Endothelial cell of umbilical vein (primary cell): ENCODE data around the gene UPK3A. TPM values are rescaled to one million over a fixed set of nuclear protein-coding genes. Genes with fewer than 3 reads are reported as not detected.

Source experiments
- BruUV-seq: library from RNA; stranded (reverse); fragments of 400-500 nt; replicated peaks from 2 replicates; lab custom pipeline; 2021; lab: Mats Ljungman, UMichigan
- CTCF ChIA-PET: fragments of 300-600, 350-600 bp; sonication (Branson Sonifier 250); formaldehyde crosslinking; loops from one replicate; lab custom pipeline; 2021; ENCODE audit warnings: antibody characterized with exemption, inconsistent platforms; lab: Charles Lee
- POLR2A ChIA-PET: fragments of 300-600, 350-600 bp; sonication (Branson Sonifier 250); formaldehyde crosslinking; loops from one replicate; lab custom pipeline; 2021; ENCODE audit warnings: antibody characterized with exemption, inconsistent platforms; lab: Charles Lee
- DNase-seq: peaks from one replicate; pipeline ENCODE4 v3.0.0-alpha.2; 2011; ENCODE audit warnings: low read depth, low spot score
- FAIRE-seq: peaks from 2 replicates; lab custom pipeline; 2011; peaks lifted over from hg19 to GRCh38; lab: Jason Lieb, UNC
- H2AFZ ChIP-seq: 2 replicates; pipeline ENCODE4 v1.6.0; 2012; ENCODE audit warnings: low read depth, low read length, control low read depth, inconsistent platforms
- H3K27ac ChIP-seq: 2 replicates; pipeline ENCODE4 v1.5.1; 2011; ENCODE audit warnings: low read depth, mild to moderate bottlenecking, control low read depth, low read length, moderate library complexity; ENCODE audit not compliant: insufficient read depth
- H3K27me3 ChIP-seq, 2 experiments: 2 replicates each; pipeline versions ENCODE4 v1.6.0 to v1.6.1; 2011; ENCODE audit warnings: low read length in 2 of 2, mixed read lengths in 1 of 2; ENCODE audit not compliant: control insufficient read depth in 2 of 2, insufficient read depth in 2 of 2
- H3K36me3 ChIP-seq, 2 experiments: 2 replicates in 1 of 2; 3 replicates in 1 of 2; pipeline ENCODE4 v1.5.1; 2011; ENCODE audit warnings: low read length in 2 of 2, mild to moderate bottlenecking in 1 of 2, moderate library complexity in 1 of 2; ENCODE audit not compliant: control insufficient read depth in 2 of 2, insufficient read depth in 2 of 2; ENCODE audit errors: extremely low read depth in 1 of 2
- H3K4me1 ChIP-seq: 3 replicates; pipeline ENCODE4 v1.5.1; 2011; ENCODE audit warnings: mild to moderate bottlenecking, low read length; ENCODE audit not compliant: control insufficient read depth, insufficient read depth; ENCODE audit errors: extremely low read depth
- H3K4me2 ChIP-seq: 2 replicates; pipeline ENCODE4 v1.6.1; 2011; ENCODE audit warnings: low read length, control low read depth, mixed read lengths; ENCODE audit not compliant: insufficient read depth
- H3K4me3 ChIP-seq, 3 experiments: fragments of 200-600 bp in 1 of 3; sonication (generic), shearing (Covaris generic) in 1 of 3; replicated peaks in 1 of 3; 2 replicates each; pipeline ENCODE4 v1.5.1; 2011 to 2016; ENCODE audit warnings: control low read depth in 3 of 3, low read length in 3 of 3, mild to moderate bottlenecking in 2 of 3, inconsistent platforms in 1 of 3, low read depth in 1 of 3, moderate library complexity in 1 of 3; ENCODE audit not compliant: insufficient read depth in 1 of 3
- H3K79me2 ChIP-seq: 2 replicates; pipeline ENCODE4 v1.6.0; 2012; ENCODE audit warnings: low read length, inconsistent platforms; ENCODE audit not compliant: control insufficient read depth, insufficient read depth
- H3K9ac ChIP-seq: replicated peaks from 2 replicates; pipeline ENCODE3; 2011; ENCODE audit warnings: low read length, control low read depth; ENCODE audit not compliant: insufficient read depth; ENCODE audit errors: extremely low read depth
- H3K9me1 ChIP-seq: replicated peaks from 3 replicates; pipeline ENCODE4 v1.6.0; 2011; ENCODE audit warnings: mild to moderate bottlenecking, low read length; ENCODE audit not compliant: control insufficient read depth, insufficient read depth; ENCODE audit errors: extremely low read depth
- H3K9me3 ChIP-seq: replicated peaks from 2 replicates; pipeline ENCODE4 v1.5.1; 2012; ENCODE audit warnings: low read length, inconsistent platforms; ENCODE audit not compliant: control insufficient read depth, insufficient read depth
- H4K20me1 ChIP-seq: replicated peaks from 2 replicates; pipeline ENCODE3; 2011; ENCODE audit warnings: mild to moderate bottlenecking, low read length; ENCODE audit not compliant: control insufficient read depth, insufficient read depth; ENCODE audit errors: extremely low read depth
- CTCF ChIP-seq, 2 donors: IDR thresholded peaks; 1 replicate in 1 of 2; 2 replicates in 1 of 2; pipeline ENCODE4 v1.5.1; 2011; ENCODE audit warnings: low read length in 2 of 2, mild to moderate bottlenecking in 2 of 2, moderate library complexity in 2 of 2, control low read depth in 1 of 2, inconsistent platforms in 1 of 2, low read depth in 1 of 2; ENCODE audit not compliant: insufficient read depth in 1 of 2; ENCODE audit errors: extremely low read depth in 1 of 2
- MYC ChIP-seq: IDR thresholded peaks from one replicate; pipeline ENCODE4 v1.6.1; 2011; ENCODE audit warnings: mild to moderate bottlenecking, low read depth, low read length
- dilution Hi-C: fragments of 300-500 bp; cut with MboI; formaldehyde crosslinking; loops from one replicate; pipeline ENCODE4 v1.15.0; 2019; ENCODE audit warnings: low sequenced_read_pairs; ENCODE audit not compliant: extremely low pct_ligation_motif_present
- intact Hi-C: fragments of 100-400 bp; cut with micrococcal nuclease; formaldehyde crosslinking; loops from one replicate; pipeline ENCODE4 v1.10.0; 2022
- polyA plus RNA-seq, 4 experiments: library from polyadenylated mRNA; depleted of rRNA in 3 of 4; stranded (reverse) in 3 of 4; unstranded in 1 of 4; fragments of >200 nt; gene quantifications; 2 replicates each; pipeline versions ENCODE4 v1.2.1 to v1.2.3, GENCODE V29; 2011 to 2012; ENCODE audit warnings: missing spikeins in 1 of 4
- total RNA-seq: library from RNA; stranded (reverse); gene quantifications from 2 replicates; pipeline ENCODE4 v1.2.3, GENCODE V29; 2021
- TF ChIP-seq, protein P1 (sequence below): IDR thresholded peaks from 2 replicates; pipeline ENCODE4 v1.6.1; 2011; ENCODE audit not compliant: insufficient read depth, insufficient read length

UPK3A gene
- total and polyA plus RNA-seq, 2 donors (not counting 3 experiments of a cell fraction or from before 2014, with no cell fraction given) = not detected

GRCh38 chr22:45335021-45335818, 50.5 kb downstream of the UPK3A start:
- Histone ChIP-seq H3K9ac (no peak overlapping the region), H3K27ac (peak overlapping the region; percentile 96), H3K4me2 (no peak overlapping the region), H3K36me3 (peaks cover 5 to 19% of the 10 kb centered on the region in 2 experiments), H3K79me2 (no peaks in the 10 kb centered on the region), H3K27me3 (no peaks in the 10 kb centered on the region), H3K4me3 (no peak overlapping the region), H2AFZ (no peak overlapping the region), H3K9me1 (no peaks in the 10 kb centered on the region), H4K20me1 (no peaks in the 10 kb centered on the region), H3K9me3 (no peaks in the 10 kb centered on the region), H3K4me1 (peaks cover 22% of the 10 kb centered on the region)
- TF ChIP-seq MYC (no peak), CTCF (IDR thresholded peaks at IDR 0.05; ENCODE audit: extremely low read depth in 1 of 2, insufficient read depth in 1 of 2, low read depth in 1 of 2, low read length in 2 of 2) (peak in 1 of 2 donors; percentile 27)
- TF ChIP-seq, protein P1, sequence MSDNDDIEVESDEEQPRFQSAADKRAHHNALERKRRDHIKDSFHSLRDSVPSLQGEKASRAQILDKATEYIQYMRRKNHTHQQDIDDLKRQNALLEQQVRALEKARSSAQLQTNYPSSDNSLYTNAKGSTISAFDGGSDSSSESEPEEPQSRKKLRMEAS = no peak
- dilution Hi-C loops = no loop called here
- FAIRE-seq (peak; percentile 60), DNase-seq (peak; percentile 32)
- intact Hi-C loops = no loop called here
- POLR2A ChIA-PET = interaction anchor here (1.5 kb wide), 1 partner anchor 17 kb away, joined by 4 read pairs; no protein-coding TSS in a partner anchor
- no TSS peak for BruUV-seq
- CTCF ChIA-PET = interaction anchor here (1.3 to 4.0 kb wide), 3 partner anchors 12 to 99 kb away, joined by 3 to 22 read pairs (median 9); no protein-coding TSS in a partner anchor
